A673 (cell line): Measurements from ENCODE around the gene KDM6B.

Source experiments
- CTCF ChIP-seq: fragments of 300-800, 200-600 bp; sonication (generic); conservative IDR thresholded peaks from 2 replicates; pipeline ENCODE4 v1.5.1; 2017; ENCODE audit warnings: low read depth, mild to moderate bottlenecking, antibody characterized with exemption, low read length, moderate library complexity, mixed read lengths
- EZH2 ChIP-seq: fragments of 200-600 bp; sonication (generic); IDR thresholded peaks from 2 replicates; pipeline ENCODE4 v1.6.1; 2017; ENCODE audit warnings: borderline replicate concordance, low read depth, mild to moderate bottlenecking, mixed read lengths, antibody characterized with exemption, low read length; ENCODE audit not compliant: poor library complexity, severe bottlenecking

GRCh38 chr17:7848739-7849129 lies 14.7 kb downstream of the KDM6B start:
- TF ChIP-seq EZH2 (no peak), CTCF (no peak)
